Natural killer cell (primary cell): ENCODE results near the gene ING2. TPM values are rescaled to one million over a fixed set of nuclear protein-coding genes. Genes with fewer than 3 reads are reported as not detected.

Source experiments
- ATAC-seq, 3 donors: fragments of 150-1000 bp in 2 of 3; fragments of 200-7000 bp in 1 of 3; cut with Tn5 transposase; 1 replicate in 1 of 3; 2 replicates in 2 of 3; pipeline ENCODE4 v1.10.0; 2021; ENCODE audit warnings: mild to moderate bottlenecking in 2 of 3, moderate library complexity in 2 of 3
- DNase-seq, 2 donors: peaks; one replicate each; pipeline versions ENCODE4 v3.0.0 to v3.0.0-alpha.2; 2013 to 2021; ENCODE audit warnings: mixed read lengths in 1 of 2
- H3K27ac ChIP-seq: one replicate; pipeline ENCODE4 v1.5.1; 2013; ENCODE audit warnings: mild to moderate bottlenecking, low read length
- H3K27me3 ChIP-seq: one replicate; pipeline ENCODE4 v1.6.1; 2013; ENCODE audit warnings: low read length; ENCODE audit not compliant: control insufficient read depth, insufficient read depth
- H3K36me3 ChIP-seq: one replicate; pipeline ENCODE4 v1.6.1; 2013; ENCODE audit warnings: low read length; ENCODE audit not compliant: control insufficient read depth, insufficient read depth
- H3K4me1 ChIP-seq: one replicate; pipeline ENCODE4 v1.6.1; 2013; ENCODE audit warnings: low read length; ENCODE audit not compliant: control insufficient read depth, insufficient read depth
- H3K4me3 ChIP-seq: one replicate; pipeline ENCODE4 v1.5.1; 2013; ENCODE audit warnings: low read length
- H3K9me3 ChIP-seq: one replicate; pipeline ENCODE4 v1.6.1; 2013; ENCODE audit warnings: low read length; ENCODE audit not compliant: control insufficient read depth, insufficient read depth
- H3K27ac Mint-ChIP-seq, 2 donors: one replicate each; pipeline ENCODE4 v1.8.0; 2022; ENCODE audit warnings: mild to moderate bottlenecking in 2 of 2, mixed read lengths in 2 of 2, moderate library complexity in 1 of 2
- H3K27me3 Mint-ChIP-seq, 2 donors: one replicate each; pipeline ENCODE4 v1.8.0; 2022; ENCODE audit warnings: low read depth in 2 of 2, mixed read lengths in 2 of 2
- H3K36me3 Mint-ChIP-seq: one replicate; pipeline ENCODE4 v1.8.0; 2022; ENCODE audit warnings: mixed read lengths
- H3K4me1 Mint-ChIP-seq, 2 donors: one replicate each; pipeline ENCODE4 v1.8.0; 2022; ENCODE audit warnings: mixed read lengths in 2 of 2
- H3K4me3 Mint-ChIP-seq: one replicate; pipeline ENCODE4 v1.8.0; 2022; ENCODE audit warnings: mild to moderate bottlenecking, moderate library complexity, mixed read lengths
- H3K9me3 Mint-ChIP-seq, 2 donors: one replicate each; pipeline ENCODE4 v1.8.0; 2022; ENCODE audit warnings: mixed read lengths in 2 of 2
- WGBS: methylation state at CpG from one replicate; pipeline ENCODE4 v1.1.7; 2013; ENCODE audit warnings: missing lambda C conversion rate; ENCODE audit not compliant: insufficient coverage; 5-methylcytosine and 5-hydroxymethylcytosine counted together
- intact Hi-C: fragments of 100-400 bp; cut with micrococcal nuclease; formaldehyde crosslinking; loops from one replicate; pipeline ENCODE4 v1.14.2; 2022
- total RNA-seq, 4 donors: library from RNA; stranded (reverse); fragments of 120-200 nt in 1 of 4; gene quantifications; one replicate each; pipeline versions ENCODE4 v1.2.3 to v1.2.4, GENCODE V29; 2013 to 2022
- TF ChIP-seq, protein P1 (sequence below): fragments of 200-600 bp; IDR thresholded peaks from one replicate; pipeline ENCODE4 v1.8.0; 2022; ENCODE audit warnings: antibody characterized with exemption

ING2 gene
- total RNA-seq, 3 donors from 2014 or later (not counting 1 experiment from before 2014, with no cell fraction given) = 7.2 to 17.1 (median 10.9) TPM

DNA sequence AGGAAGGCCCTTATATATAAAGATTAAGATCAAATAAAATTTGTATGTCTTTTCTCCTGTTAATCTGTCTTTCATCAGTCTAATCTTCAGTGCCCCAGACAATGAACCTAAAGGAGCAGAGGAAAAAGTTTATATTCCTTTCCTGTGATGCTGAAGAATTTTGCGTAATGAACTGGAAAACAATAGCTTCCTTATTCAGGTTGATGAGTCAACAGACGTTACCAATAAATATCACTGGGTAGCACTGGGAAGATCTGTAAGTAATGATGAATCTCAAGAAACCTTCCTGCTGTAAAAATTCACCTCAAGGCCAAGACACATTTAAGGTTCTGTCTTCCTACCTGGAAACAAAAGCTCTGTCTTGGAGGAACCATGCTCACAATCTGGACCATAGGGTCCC lies 34.9 kb upstream of the ING2 start:
- H3K9me3 Mint-ChIP-seq = no peaks in the 10 kb centered on the region
- no peak overlapping the region for H3K4me3 Mint-ChIP-seq
- TF ChIP-seq, protein P1, sequence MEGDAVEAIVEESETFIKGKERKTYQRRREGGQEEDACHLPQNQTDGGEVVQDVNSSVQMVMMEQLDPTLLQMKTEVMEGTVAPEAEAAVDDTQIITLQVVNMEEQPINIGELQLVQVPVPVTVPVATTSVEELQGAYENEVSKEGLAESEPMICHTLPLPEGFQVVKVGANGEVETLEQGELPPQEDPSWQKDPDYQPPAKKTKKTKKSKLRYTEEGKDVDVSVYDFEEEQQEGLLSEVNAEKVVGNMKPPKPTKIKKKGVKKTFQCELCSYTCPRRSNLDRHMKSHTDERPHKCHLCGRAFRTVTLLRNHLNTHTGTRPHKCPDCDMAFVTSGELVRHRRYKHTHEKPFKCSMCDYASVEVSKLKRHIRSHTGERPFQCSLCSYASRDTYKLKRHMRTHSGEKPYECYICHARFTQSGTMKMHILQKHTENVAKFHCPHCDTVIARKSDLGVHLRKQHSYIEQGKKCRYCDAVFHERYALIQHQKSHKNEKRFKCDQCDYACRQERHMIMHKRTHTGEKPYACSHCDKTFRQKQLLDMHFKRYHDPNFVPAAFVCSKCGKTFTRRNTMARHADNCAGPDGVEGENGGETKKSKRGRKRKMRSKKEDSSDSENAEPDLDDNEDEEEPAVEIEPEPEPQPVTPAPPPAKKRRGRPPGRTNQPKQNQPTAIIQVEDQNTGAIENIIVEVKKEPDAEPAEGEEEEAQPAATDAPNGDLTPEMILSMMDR = no peak
- Histone ChIP-seq H3K36me3 (no peaks in the 10 kb centered on the region), H3K27me3 (no peaks in the 10 kb centered on the region), H3K4me3 (no peak overlapping the region), H3K27ac (no peak overlapping the region), H3K4me1 (no peaks in the 10 kb centered on the region), H3K9me3 (no peaks in the 10 kb centered on the region)
- no peaks in the 10 kb centered on the region for H3K36me3 Mint-ChIP-seq
- ATAC-seq (no peak), DNase-seq (no peak)
- no peaks in the 10 kb centered on the region for H3K27me3 Mint-ChIP-seq
- H3K4me1 Mint-ChIP-seq = peaks cover 0 to 7% of the 10 kb centered on the region in 2 donors
- 100% methylated on average over 2 of the region's 2 CpGs for WGBS
- intact Hi-C loops = no loop called here
- no peak overlapping the region for H3K27ac Mint-ChIP-seq

DNA sequence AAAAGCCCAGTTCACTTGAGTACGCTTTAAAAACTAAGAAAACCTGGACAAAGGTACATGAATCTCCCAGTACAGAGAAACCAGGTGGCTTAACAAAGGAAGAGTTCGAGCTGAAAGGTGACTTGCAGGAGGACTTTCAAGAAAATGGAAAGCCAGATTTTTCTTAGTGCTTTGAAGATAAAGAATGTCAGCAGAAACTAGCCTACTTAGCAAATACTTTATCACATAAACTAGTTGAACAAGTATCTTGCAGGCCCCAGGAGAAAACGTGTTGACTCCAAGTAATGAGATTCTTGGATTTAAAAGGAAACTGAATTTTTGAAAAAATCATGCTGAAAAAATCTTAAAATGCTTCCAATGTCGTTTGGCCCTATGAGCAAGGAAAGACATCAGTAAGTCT lies 34.0 kb upstream of the ING2 start:
- Histone ChIP-seq H3K4me1 (no peaks in the 10 kb centered on the region), H3K27ac (no peak overlapping the region), H3K9me3 (no peaks in the 10 kb centered on the region), H3K27me3 (no peaks in the 10 kb centered on the region), H3K4me3 (no peak overlapping the region), H3K36me3 (no peaks in the 10 kb centered on the region)
- no peaks in the 10 kb centered on the region for H3K36me3 Mint-ChIP-seq
- DNase-seq = no peak
- TF ChIP-seq, protein P1 = no peak
- H3K9me3 Mint-ChIP-seq = no peaks in the 10 kb centered on the region
- WGBS = 91% methylated on average over 4 of the region's 4 CpGs
- no peak overlapping the region for H3K27ac Mint-ChIP-seq
- peaks cover 0 to 7% of the 10 kb centered on the region in 2 donors for H3K4me1 Mint-ChIP-seq
- intact Hi-C loops = no loop called here
- ATAC-seq = no peak
- no peaks in the 10 kb centered on the region for H3K27me3 Mint-ChIP-seq
- no peak overlapping the region for H3K4me3 Mint-ChIP-seq

DNA sequence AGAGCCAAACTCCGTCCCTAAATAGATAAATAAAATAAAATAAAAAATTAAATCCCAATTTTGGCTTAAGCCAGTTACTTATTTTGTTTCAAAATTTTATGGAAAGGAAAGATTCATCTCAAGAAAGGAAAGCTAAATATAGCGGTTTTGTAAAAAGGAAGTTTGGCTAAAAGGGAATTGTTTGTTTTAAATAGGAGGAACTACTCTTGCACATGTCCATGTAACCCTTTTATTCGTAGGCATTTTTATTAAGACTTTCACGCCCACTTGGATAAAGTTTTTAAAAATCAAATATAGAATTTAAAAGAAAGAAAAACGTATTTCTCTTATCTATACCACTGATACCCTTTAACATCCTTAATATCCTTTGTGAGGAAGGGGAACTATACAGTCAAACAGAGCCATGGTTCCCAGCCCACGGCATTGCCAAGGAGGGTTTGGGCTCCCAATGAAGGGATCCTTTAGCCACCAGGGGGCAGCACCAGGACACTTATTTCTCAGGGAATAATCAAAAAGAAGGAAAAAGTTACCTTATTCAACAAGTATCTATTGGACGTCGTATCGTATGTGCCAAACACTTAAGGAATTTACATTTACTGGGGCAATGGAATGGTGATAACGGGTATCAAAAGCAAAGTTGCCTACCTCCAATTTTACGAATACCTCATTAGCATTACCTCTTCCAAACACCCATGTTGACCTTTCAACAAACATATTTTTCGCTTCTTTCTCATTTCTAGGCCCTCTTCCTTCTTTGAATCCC lies 32.7 kb upstream of the ING2 start:
- H3K27ac ChIP-seq = no peak overlapping the region
- no peaks in the 10 kb centered on the region for H3K27me3 ChIP-seq
- no peak overlapping the region for H3K27ac Mint-ChIP-seq
- 49% methylated on average over 4 of the region's 12 CpGs for WGBS
- H3K4me1 Mint-ChIP-seq = peaks cover 0 to 7% of the 10 kb centered on the region in 2 donors
- no peaks in the 10 kb centered on the region for H3K36me3 Mint-ChIP-seq
- no peaks in the 10 kb centered on the region for H3K9me3 Mint-ChIP-seq
- no peaks in the 10 kb centered on the region for H3K36me3 ChIP-seq
- no peaks in the 10 kb centered on the region for H3K9me3 ChIP-seq
- TF ChIP-seq, protein P1 = peak; percentile 92
- peak; percentile 69 to 85 (median 73) for ATAC-seq
- H3K27me3 Mint-ChIP-seq = no peaks in the 10 kb centered on the region
- DNase-seq = peak; percentile 67 to 87
- no peaks in the 10 kb centered on the region for H3K4me1 ChIP-seq
- H3K4me3 Mint-ChIP-seq = no peak overlapping the region
- H3K4me3 ChIP-seq = no peak overlapping the region
- intact Hi-C loops = loop anchor here (1.0 kb wide), 3 partner anchors 130 to 696 kb away; no protein-coding TSS in a partner anchor

DNA sequence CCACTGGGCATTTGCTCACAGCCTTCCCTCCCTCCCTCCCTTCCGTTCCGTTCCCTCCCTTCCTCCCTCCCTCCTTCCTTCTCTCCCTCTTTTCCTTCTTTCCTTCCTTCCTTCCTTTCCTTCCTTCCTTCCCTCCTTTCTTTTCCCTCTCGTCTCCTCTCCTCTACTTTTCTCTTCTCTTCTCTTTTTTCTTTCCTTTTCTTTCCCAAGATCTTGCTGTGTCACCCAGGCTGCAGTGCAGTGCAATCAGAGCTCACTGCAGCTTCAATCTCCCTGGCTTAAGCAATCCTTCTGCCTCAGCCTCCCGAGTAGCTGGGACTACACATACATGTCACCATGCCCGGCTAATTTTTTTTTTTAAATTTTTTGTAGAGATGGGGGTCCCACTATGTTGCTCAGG lies 26.7 kb upstream of the ING2 start:
- Mint-ChIP-seq H3K9me3 (no peaks in the 10 kb centered on the region), H3K27me3 (peaks cover 0 to 2% of the 10 kb centered on the region in 2 donors), H3K4me1 (no peaks in the 10 kb centered on the region), H3K4me3 (no peak overlapping the region), H3K27ac (no peak overlapping the region), H3K36me3 (no peaks in the 10 kb centered on the region)
- TF ChIP-seq, protein P1 = no peak
- 75% methylated on average over 4 of the region's 5 CpGs for WGBS
- Histone ChIP-seq H3K36me3 (no peaks in the 10 kb centered on the region), H3K4me3 (no peak overlapping the region), H3K4me1 (no peaks in the 10 kb centered on the region), H3K27me3 (no peaks in the 10 kb centered on the region), H3K27ac (no peak overlapping the region), H3K9me3 (no peaks in the 10 kb centered on the region)
- no peak for ATAC-seq
- intact Hi-C loops = no loop called here
- DNase-seq = no peak
